ENCODE data around the gene CDCP2.

GRCh38 chr1:54193453-54193852, 40.7 kb upstream of the CDCP2 start:
- TF ChIP-seq CTCF (IDR thresholded peaks at IDR 0.05) (no peak), POLR2AphosphoS5 (IDR thresholded peaks at IDR 0.05) (no peak), POLR2A (IDR thresholded peaks at IDR 0.05) (no peak)

Measured in sigmoid colon (tissue), 4 donors.